HG03460 (cell line): ENCODE data around the gene CLSTN2.

Experiments used
- ATAC-seq: cut with Tn5 transposase; IDR thresholded peaks from one replicate; pipeline ENCODE4 v1.9.1; 2021; ENCODE audit not compliant: unreplicated experiment

The CLSTN2 gene

DNA sequence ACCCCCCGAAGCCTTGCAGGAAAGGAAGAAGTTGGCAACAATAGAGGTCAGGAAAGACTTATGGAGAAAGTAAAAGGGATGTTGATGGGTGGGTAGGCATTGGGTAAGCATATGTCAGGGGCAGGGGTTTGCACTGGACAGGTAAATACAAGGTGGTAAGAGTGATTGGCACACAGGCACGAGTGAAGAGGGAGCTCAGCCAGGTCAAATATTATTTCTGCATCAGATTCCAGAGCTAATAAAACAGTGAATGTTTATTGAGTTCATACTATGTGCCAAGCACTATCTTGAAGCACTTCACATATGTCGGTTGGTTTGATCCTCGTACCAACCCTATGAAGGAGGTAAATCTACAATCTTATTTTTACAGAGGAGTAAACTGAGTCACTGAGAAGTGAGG, 6.6 kb downstream of the CLSTN2 start:
- ATAC-seq: no peak

GRCh38 chr3:139944256-139944910, 9.4 kb downstream of the CLSTN2 start:
- no peak for ATAC-seq

GRCh38 chr3:139945386-139945785, 10.4 kb downstream of the CLSTN2 start:
- ATAC-seq: no peak

- no peak for ATAC-seq
Measured at GRCh38 chr3:139945942-139946341, 11.0 kb downstream of the CLSTN2 start.

DNA sequence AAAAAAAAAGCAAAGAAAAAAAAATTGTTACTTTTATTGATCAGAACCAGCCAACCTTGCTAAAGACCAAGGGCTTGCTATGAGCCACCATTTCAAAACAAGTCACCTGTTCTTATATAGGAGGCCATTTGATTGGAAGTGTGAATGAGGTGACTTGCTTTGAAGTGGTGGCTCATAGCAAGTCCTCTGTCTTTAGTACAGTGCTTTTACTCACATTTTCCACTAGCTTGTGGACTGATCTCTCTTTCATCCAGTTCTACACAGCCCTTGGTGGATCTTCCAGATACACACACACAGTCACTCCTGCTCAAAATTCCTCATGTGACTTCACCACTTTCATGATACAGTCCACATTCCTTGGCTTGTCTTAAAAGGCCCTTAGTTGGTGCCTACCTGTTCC, 13.5 kb downstream of the CLSTN2 start:
- no peak for ATAC-seq

DNA sequence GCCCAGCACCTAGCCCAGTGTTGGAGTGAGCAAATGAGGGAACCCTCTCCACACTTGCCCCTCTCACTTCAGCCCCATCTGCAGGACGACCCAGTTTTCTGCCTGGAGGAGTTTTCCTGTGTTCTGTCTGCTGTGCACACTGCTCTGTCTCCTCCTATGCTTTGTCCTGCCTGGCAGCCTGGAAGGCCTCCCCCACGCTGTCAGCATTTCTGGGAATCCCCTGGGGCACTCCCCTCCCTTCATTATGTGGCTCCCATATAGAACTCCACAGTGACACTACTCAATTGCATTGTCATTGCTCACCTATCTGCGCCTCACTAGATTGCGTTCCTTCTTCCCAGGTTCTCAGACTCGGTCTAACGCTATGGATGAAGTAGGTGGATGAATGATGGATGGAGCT, 13.9 kb downstream of the CLSTN2 start:
- ATAC-seq: no peak

- ATAC-seq: no peak
Measured at GRCh38 chr3:139953131-139953910, 18.3 kb downstream of the CLSTN2 start.

- ATAC-seq: no peak
Measured at GRCh38 chr3:139954146-139954860, 19.3 kb downstream of the CLSTN2 start.

GRCh38 chr3:139957844-139958243, 22.9 kb downstream of the CLSTN2 start:
- ATAC-seq: no peak

DNA sequence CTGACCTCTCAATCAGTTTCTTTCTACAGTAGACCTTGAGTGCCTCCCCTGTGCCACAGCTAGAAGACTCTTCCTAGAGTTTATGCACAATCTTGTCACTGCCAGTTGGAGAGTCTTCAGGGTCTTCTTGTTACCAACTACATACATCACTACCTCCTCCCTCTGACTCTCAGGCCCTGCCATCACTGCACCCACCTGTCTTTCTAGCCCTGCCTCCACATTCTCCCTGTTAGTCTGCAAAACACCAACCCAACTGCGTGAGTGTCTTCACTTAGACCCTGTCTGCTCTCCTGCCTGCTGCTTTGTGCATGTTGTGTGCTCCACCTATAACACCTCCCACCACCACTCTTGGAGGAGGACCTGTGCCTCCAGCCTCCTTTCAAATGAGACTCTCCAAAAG, 34.4 kb downstream of the CLSTN2 start:
- no peak for ATAC-seq

DNA sequence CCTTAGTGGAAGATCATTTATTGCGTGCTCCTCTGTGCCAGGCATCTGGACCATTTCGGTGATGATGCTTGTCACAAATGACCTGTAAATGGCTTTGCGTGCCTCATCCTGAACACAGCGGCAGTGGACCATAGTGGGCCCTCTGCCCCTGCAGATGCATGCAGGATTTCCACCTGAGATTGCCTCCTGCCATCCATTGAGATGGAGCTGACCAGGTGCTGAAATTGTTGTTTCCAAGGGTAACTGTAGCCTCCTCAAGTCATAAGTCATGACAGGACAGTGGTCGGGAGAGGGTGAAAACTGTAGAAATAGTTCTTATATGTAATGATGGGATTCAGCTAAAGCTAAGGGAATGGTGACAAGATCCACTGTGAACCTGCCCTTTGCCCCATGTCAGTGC, 35.5 kb downstream of the CLSTN2 start:
- no peak for ATAC-seq

GRCh38 chr3:139974809-139975425, 39.9 kb downstream of the CLSTN2 start:
- ATAC-seq: no peak

GRCh38 chr3:139975594-139976365, 40.8 kb downstream of the CLSTN2 start:
- ATAC-seq: no peak

DNA sequence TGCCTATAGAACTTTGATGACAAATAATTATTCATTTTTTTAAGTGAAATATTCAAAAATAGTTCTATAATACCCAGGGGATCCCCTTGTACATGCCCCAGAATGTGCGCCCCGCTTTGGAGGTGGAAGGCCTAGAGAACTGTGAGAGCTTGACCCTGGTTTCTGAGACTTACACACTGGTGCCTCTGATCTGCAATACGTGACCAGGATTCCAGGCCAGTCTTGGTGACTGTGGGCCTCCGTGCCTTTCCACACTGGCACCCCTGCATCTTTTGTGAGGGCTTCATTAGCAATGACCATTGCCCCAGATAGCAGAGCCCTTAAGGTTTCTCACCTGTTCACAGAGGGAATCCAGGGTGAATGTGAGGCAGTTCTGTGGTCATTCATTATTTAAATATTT, 44.0 kb downstream of the CLSTN2 start:
- no peak for ATAC-seq

- no peak for ATAC-seq
Measured at GRCh38 chr3:139979991-139980390, 45.0 kb downstream of the CLSTN2 start.

GRCh38 chr3:139982404-139982803, 47.4 kb downstream of the CLSTN2 start:
- no peak for ATAC-seq

DNA sequence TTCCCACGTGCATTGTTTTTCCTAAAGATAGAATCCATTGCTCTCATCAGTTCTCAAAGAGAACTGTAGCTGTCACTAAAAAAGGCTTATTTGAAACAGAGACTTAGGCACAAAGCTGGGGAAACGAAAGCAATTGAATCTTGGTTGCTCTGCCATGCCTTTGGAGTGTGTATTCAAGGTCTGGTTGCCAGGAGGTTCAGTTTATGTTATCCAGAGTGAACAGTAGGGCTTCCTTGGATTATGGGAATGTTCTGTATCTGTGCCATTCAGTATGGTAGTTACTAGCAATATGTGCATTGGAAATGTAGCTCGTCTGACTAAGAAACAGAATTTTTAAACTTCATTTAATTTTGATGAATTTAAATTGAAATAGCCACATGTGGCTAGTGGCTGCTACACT, 50.6 kb downstream of the CLSTN2 start:
- ATAC-seq: no peak

- ATAC-seq: no peak
Measured at GRCh38 chr3:139987908-139988307, 52.9 kb downstream of the CLSTN2 start.

DNA sequence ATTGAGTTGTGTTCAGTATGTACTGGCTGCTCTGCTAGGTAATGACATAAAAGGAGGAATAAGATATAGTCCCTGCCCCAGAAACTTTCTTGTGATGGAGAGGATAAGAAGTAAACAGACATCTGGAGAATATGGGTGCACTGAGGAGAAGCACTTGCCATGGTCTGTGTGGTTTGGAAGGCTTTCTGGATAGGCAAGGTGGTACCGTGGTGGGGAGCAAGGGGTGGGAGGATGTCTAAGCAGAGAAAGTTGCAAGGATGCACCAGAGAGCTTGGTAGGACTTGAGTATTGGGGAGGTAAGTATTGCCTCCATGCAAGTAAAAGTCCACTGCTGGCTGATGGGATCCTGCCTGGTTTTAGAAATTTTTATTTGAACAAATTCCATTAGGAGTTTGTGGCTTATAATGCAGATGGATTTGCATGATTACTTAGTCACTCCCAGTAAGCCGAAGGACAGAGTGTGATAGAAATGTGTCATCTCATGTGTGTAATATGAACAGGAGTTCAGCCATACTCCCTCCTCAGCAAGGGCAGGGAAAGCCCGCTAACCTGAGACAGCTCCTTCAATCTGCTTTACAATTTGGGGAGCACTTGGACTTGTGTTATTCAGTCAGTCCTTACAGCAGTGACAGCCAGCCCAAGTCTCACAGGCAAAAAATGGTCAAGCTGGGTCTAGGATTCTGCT, 53.6 kb downstream of the CLSTN2 start:
- ATAC-seq: no peak

- no peak for ATAC-seq
Measured at GRCh38 chr3:139994891-139995290, 59.9 kb downstream of the CLSTN2 start.
